ENCODE measurements around the gene TMEM170A.
A peak's percentile ranks its signal among the peaks of the same experiment; 100 is the strongest.
"Not testable (repeated sequence)": the region's sequence is repeated elsewhere in the genome, so short reads cannot be mapped to it uniquely, and the experiment has no call there.

The TMEM170A gene

GRCh38 chr16:75446416-75446815 lies 18.1 kb downstream of the TMEM170A start:
- DNase-seq: no peak

- no peak for DNase-seq
Measured at GRCh38 chr16:75445298-75445697, 19.2 kb downstream of the TMEM170A start.

GRCh38 chr16:75443298-75443697 lies 21.2 kb downstream of the TMEM170A start:
- no peak for DNase-seq

- DNase-seq: no peak
Measured at GRCh38 chr16:75433732-75434413, 30.6 kb downstream of the TMEM170A start.

- peak; percentile 96 for DNase-seq
Measured at GRCh38 chr16:75432828-75433731, 31.4 kb downstream of the TMEM170A start, which contains the start of gene CFDP1. Gene CFDP1 (minus strand): TSS chr16:75433503. CDS start chr16:75433352, 151 bp downstream.

GRCh38 chr16:75429621-75430403 lies 34.7 kb downstream of the TMEM170A start:
- no peak for DNase-seq

GRCh38 chr16:75426524-75426923 lies 38.0 kb downstream of the TMEM170A start:
- DNase-seq: not testable (repeated sequence)

GRCh38 chr16:75424105-75424762 lies 40.3 kb downstream of the TMEM170A start:
- not testable (repeated sequence) for DNase-seq

- DNase-seq: no peak
Measured at GRCh38 chr16:75423723-75424104, 40.8 kb downstream of the TMEM170A start.

- DNase-seq: no peak
Measured at GRCh38 chr16:75421820-75422126, 42.7 kb downstream of the TMEM170A start.

- peak; percentile 35 for DNase-seq
Measured at GRCh38 chr16:75420987-75421819, 43.3 kb downstream of the TMEM170A start.

- DNase-seq: no peak
Measured at GRCh38 chr16:75416904-75417565, 47.5 kb downstream of the TMEM170A start.

- no peak for DNase-seq
Measured at GRCh38 chr16:75415169-75415905, 49.2 kb downstream of the TMEM170A start.

GRCh38 chr16:75413951-75414350 lies 50.5 kb downstream of the TMEM170A start:
- DNase-seq: no peak

- DNase-seq: no peak
Measured at GRCh38 chr16:75406943-75407342, 57.5 kb downstream of the TMEM170A start.

GRCh38 chr16:75402821-75403475 lies 61.5 kb downstream of the TMEM170A start:
- peak; percentile 35 for DNase-seq

GRCh38 chr16:75402159-75402820 lies 62.2 kb downstream of the TMEM170A start:
- DNase-seq: no peak

GRCh38 chr16:75401691-75402090 lies 62.8 kb downstream of the TMEM170A start:
- no peak for DNase-seq

- DNase-seq: no peak
Measured at GRCh38 chr16:75398333-75398732, 66.2 kb downstream of the TMEM170A start.

All from activated CD4-positive, alpha-beta T cell treated with anti-CD3 and anti-CD28 coated beads, Interleukin-2, Interleukin-6, amounts not matched to agents 100 ng/mL and 50 ng/mL, durations not matched to agents 16 hours and 8 hours (primary cell).